Breast epithelium (tissue), 4 donors: ENCODE measurements around the gene REC8. TPM values are rescaled to one million over a fixed set of nuclear protein-coding genes. Genes with fewer than 3 reads are reported as not detected.
A peak's percentile ranks its signal among the peaks of the same experiment; 100 is the strongest.

Experiments used
- DNase-seq, 2 donors: peaks; one replicate each; pipeline ENCODE4 v3.0.0-alpha.2; 2019; ENCODE audit warnings: low spot score in 2 of 2
- H3K27ac ChIP-seq, 2 donors: fragments of 200-600 bp; sonication (generic) in 1 of 2; one replicate each; pipeline ENCODE4 v1.5.1; 2016 to 2019; ENCODE audit warnings: mild to moderate bottlenecking in 1 of 2
- H3K27me3 ChIP-seq, 2 donors: fragments of 200-600 bp; sonication (generic) in 1 of 2; one replicate each; pipeline versions ENCODE4 v1.5.1 to v1.6.0; 2017 to 2019; ENCODE audit warnings: control low read depth in 1 of 2, mild to moderate bottlenecking in 1 of 2
- H3K36me3 ChIP-seq: fragments of 200-600 bp; one replicate; pipeline ENCODE4 v1.5.1; 2019
- H3K4me1 ChIP-seq, 2 donors: fragments of 200-600 bp; sonication (generic); one replicate each; pipeline ENCODE4 v1.5.1; 2016 to 2019; ENCODE audit warnings: control low read depth in 1 of 2
- H3K4me3 ChIP-seq, 3 donors: fragments of 200-600 bp; sonication (generic); 1 replicate in 2 of 3; 2 replicates in 1 of 3; pipeline ENCODE4 v1.5.1; 2016 to 2019; ENCODE audit warnings: mild to moderate bottlenecking in 3 of 3, moderate library complexity in 2 of 3
- H3K9me3 ChIP-seq, 2 donors: fragments of 200-600 bp; sonication (generic) in 1 of 2; one replicate each; pipeline ENCODE4 v1.5.1; 2016 to 2019; ENCODE audit warnings: control low read depth in 1 of 2
- CTCF ChIP-seq, 3 donors: fragments of 450-650 bp; IDR thresholded peaks; one replicate each; pipeline ENCODE4 v1.5.1; 2016 to 2017; ENCODE audit warnings: antibody characterized with exemption in 3 of 3, mild to moderate bottlenecking in 3 of 3, moderate library complexity in 3 of 3
- POLR2A ChIP-seq: fragments of 450-650 bp; IDR thresholded peaks from one replicate; pipeline ENCODE4 v1.6.1; 2016; ENCODE audit warnings: antibody characterized with exemption, mild to moderate bottlenecking, moderate library complexity
- POLR2AphosphoS5 ChIP-seq, 3 donors: sonication (generic); formaldehyde crosslinking; IDR thresholded peaks; one replicate each; pipeline ENCODE4 v1.6.1; 2017; ENCODE audit warnings: antibody characterized with exemption in 3 of 3
- intact Hi-C: fragments of 100-400 bp; cut with DNase I; formaldehyde crosslinking; loops from one replicate; pipeline ENCODE4 v1.15.1; 2023; ENCODE audit warnings: low total_unique reads
- total RNA-seq, 3 donors: library from RNA; depleted of rRNA; stranded (reverse); fragments of >200 nt; gene quantifications; one replicate each; pipeline ENCODE4 v1.1.0, GENCODE V29; 2016

The REC8 gene
- total RNA-seq, 3 donors from 2014 or later, result 2.9 to 10.2 (median 6.6) TPM

GRCh38 chr14:24131549-24131966 lies 40.3 kb upstream of the REC8 start:
- H3K36me3 ChIP-seq, result no peaks in the 10 kb centered on the region
- H3K27me3 ChIP-seq, result no peaks in the 10 kb centered on the region
- no peaks in the 10 kb centered on the region for H3K9me3 ChIP-seq
- peak overlapping the region; percentile 73 to 74 for H3K27ac ChIP-seq
- no peak for TF ChIP-seq POLR2AphosphoS5 (IDR thresholded peaks at IDR 0.05)
- TF ChIP-seq POLR2A, result no peak
- H3K4me1 ChIP-seq, result no peaks in the 10 kb centered on the region
- no peak for DNase-seq
- intact Hi-C loops, result no loop called here
- H3K4me3 ChIP-seq, result no peak overlapping the region

GRCh38 chr14:24132061-24132685 lies 39.7 kb upstream of the REC8 start:
- TF ChIP-seq POLR2A, result no peak
- no peak for TF ChIP-seq POLR2AphosphoS5 (IDR thresholded peaks at IDR 0.05)
- TF ChIP-seq CTCF (IDR thresholded peaks at IDR 0.05), result no peak
- DNase-seq, result peak; percentile 70 to 86
- Histone ChIP-seq H3K27ac (peak overlapping the region; percentile 73 to 74), H3K4me1 (peaks cover 5 to 6% of the 10 kb centered on the region in 2 donors), H3K36me3 (no peaks in the 10 kb centered on the region), H3K9me3 (no peaks in the 10 kb centered on the region), H3K4me3 (peak overlapping the region in 1 of 3 donors; percentile 40), H3K27me3 (no peaks in the 10 kb centered on the region)
- intact Hi-C loops, result no loop called here

- Histone ChIP-seq H3K27me3 (no peaks in the 10 kb centered on the region), H3K4me1 (peaks cover 5 to 11% of the 10 kb centered on the region in 2 donors), H3K9me3 (no peaks in the 10 kb centered on the region), H3K36me3 (no peaks in the 10 kb centered on the region), H3K27ac (peak overlapping the region; percentile 73 to 74), H3K4me3 (no peak overlapping the region)
- intact Hi-C loops, result no loop called here
- TF ChIP-seq CTCF (IDR thresholded peaks at IDR 0.05) (no peak), POLR2AphosphoS5 (IDR thresholded peaks at IDR 0.05) (no peak), POLR2A (no peak)
- no peak for DNase-seq
Measured at GRCh38 chr14:24132976-24133375, 38.9 kb upstream of the REC8 start.

GRCh38 chr14:24133735-24134134 lies 38.1 kb upstream of the REC8 start:
- no peak for DNase-seq
- Histone ChIP-seq H3K9me3 (no peaks in the 10 kb centered on the region), H3K27me3 (no peaks in the 10 kb centered on the region), H3K36me3 (no peaks in the 10 kb centered on the region), H3K4me3 (no peak overlapping the region), H3K4me1 (peaks cover 5 to 11% of the 10 kb centered on the region in 2 donors), H3K27ac (no peak overlapping the region)
- intact Hi-C loops, result no loop called here
- TF ChIP-seq POLR2A, result no peak
- no peak for TF ChIP-seq POLR2AphosphoS5 (IDR thresholded peaks at IDR 0.05)
- TF ChIP-seq CTCF (IDR thresholded peaks at IDR 0.05), result no peak

- Histone ChIP-seq H3K9me3 (no peaks in the 10 kb centered on the region), H3K4me1 (peaks cover 5 to 16% of the 10 kb centered on the region in 2 donors), H3K36me3 (no peaks in the 10 kb centered on the region), H3K27ac (peak overlapping the region; percentile 92 to 96), H3K4me3 (peak overlapping the region; percentile 93 to 99 (median 97)), H3K27me3 (no peaks in the 10 kb centered on the region)
- intact Hi-C loops, result no loop called here
- TF ChIP-seq CTCF (IDR thresholded peaks at IDR 0.05) (no peak), POLR2A (no peak), POLR2AphosphoS5 (IDR thresholded peaks at IDR 0.05) (no peak)
- no peak for DNase-seq
Measured at GRCh38 chr14:24135584-24135833, 36.4 kb upstream of the REC8 start.
